ENCODE measurements around the gene ABTB1.

- TF ChIP-seq CTCF (IDR thresholded peaks at IDR 0.05) (no peak), POLR2A (IDR thresholded peaks at IDR 0.05) (no peak)
These were observed 34.8 kb upstream of the ABTB1 start for GRCh38 chr3:127637971-127638370.
